Measurements from ENCODE around the gene ITGB2. TPM values are rescaled to one million over a fixed set of nuclear protein-coding genes. Genes with fewer than 3 reads are reported as not detected.

ITGB2 gene
- total RNA-seq, 1 donor from 2014 or later = 0.74 TPM

DNA sequence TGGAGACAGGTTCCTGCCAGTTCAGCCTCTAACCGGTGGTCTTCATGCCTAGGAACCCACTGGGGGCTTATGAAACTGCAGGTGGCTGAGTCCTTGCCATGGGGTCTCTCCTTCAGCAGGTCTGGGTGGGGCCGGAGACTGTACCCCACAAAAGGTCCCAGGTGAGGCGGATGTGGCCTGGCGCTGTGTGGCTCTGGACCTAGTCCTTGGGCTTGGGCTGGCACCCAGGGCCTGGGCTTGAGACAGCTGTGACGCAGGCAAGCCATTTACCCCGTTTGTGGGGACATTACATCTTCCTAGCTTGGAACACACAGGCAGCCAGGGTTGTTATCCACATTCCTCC is 13.2 kb upstream of the ITGB2 start:
- no peaks in the 10 kb centered on the region for H3K36me3 Mint-ChIP-seq
- H3K9me3 Mint-ChIP-seq = no peaks in the 10 kb centered on the region
- no peak overlapping the region for H3K4me3 Mint-ChIP-seq
- H3K4me1 Mint-ChIP-seq = peaks cover 10% of the 10 kb centered on the region
- TF ChIP-seq, protein P1, sequence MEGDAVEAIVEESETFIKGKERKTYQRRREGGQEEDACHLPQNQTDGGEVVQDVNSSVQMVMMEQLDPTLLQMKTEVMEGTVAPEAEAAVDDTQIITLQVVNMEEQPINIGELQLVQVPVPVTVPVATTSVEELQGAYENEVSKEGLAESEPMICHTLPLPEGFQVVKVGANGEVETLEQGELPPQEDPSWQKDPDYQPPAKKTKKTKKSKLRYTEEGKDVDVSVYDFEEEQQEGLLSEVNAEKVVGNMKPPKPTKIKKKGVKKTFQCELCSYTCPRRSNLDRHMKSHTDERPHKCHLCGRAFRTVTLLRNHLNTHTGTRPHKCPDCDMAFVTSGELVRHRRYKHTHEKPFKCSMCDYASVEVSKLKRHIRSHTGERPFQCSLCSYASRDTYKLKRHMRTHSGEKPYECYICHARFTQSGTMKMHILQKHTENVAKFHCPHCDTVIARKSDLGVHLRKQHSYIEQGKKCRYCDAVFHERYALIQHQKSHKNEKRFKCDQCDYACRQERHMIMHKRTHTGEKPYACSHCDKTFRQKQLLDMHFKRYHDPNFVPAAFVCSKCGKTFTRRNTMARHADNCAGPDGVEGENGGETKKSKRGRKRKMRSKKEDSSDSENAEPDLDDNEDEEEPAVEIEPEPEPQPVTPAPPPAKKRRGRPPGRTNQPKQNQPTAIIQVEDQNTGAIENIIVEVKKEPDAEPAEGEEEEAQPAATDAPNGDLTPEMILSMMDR (IDR thresholded peaks at IDR 0.05; ENCODE audit: unreplicated experiment) = no peak
- peaks cover 53% of the 10 kb centered on the region for H3K27me3 Mint-ChIP-seq (ENCODE audit: low read depth)
- no peak for DNase-seq (ENCODE audit: low spot score in 2 of 2, unreplicated experiment in 2 of 2)
- H3K27ac Mint-ChIP-seq = no peak overlapping the region

DNA sequence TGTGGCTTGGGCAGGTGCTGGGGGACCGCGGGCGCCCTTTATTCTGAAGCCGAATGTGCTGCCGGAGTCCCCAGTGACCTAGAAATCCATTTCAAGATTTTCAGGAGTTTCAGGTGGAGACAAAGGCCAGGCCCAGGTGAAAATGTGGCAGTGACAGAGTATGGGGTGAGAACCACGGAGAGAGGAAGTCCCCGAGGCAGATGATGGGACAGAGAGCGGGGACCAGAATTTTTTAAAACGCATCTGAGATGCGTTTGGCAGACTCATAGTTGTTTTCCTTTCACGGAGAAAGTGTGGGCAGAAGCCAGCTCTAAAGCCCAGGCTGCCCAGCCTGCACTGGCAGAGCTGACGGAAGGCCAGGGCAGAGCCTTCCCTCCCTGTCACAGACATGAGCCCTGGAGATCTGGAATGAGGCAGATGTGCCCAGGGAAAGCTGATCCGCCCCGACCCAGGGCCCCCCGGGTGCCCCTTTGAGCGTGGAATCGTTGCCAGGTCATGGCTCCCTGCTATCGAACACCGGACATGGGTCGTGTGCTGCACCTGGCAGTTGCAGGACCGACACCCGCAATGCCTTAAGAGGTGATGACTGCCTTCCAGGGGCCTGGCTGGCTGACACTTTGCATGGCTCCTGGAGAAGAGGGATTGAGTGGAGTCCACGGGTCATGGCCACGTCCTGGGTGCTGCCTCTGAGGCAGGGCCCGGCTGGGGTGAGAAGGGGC is 12.7 kb upstream of the ITGB2 start:
- Mint-ChIP-seq H3K9me3 (no peaks in the 10 kb centered on the region), H3K27ac (no peak overlapping the region), H3K36me3 (no peaks in the 10 kb centered on the region), H3K4me1 (peaks cover 10% of the 10 kb centered on the region), H3K27me3 (ENCODE audit: low read depth) (peaks cover 54% of the 10 kb centered on the region), H3K4me3 (no peak overlapping the region)
- TF ChIP-seq, protein P1 (IDR thresholded peaks at IDR 0.05; ENCODE audit: unreplicated experiment) = no peak
- DNase-seq (ENCODE audit: low spot score in 2 of 2, unreplicated experiment in 2 of 2) = no peak

DNA sequence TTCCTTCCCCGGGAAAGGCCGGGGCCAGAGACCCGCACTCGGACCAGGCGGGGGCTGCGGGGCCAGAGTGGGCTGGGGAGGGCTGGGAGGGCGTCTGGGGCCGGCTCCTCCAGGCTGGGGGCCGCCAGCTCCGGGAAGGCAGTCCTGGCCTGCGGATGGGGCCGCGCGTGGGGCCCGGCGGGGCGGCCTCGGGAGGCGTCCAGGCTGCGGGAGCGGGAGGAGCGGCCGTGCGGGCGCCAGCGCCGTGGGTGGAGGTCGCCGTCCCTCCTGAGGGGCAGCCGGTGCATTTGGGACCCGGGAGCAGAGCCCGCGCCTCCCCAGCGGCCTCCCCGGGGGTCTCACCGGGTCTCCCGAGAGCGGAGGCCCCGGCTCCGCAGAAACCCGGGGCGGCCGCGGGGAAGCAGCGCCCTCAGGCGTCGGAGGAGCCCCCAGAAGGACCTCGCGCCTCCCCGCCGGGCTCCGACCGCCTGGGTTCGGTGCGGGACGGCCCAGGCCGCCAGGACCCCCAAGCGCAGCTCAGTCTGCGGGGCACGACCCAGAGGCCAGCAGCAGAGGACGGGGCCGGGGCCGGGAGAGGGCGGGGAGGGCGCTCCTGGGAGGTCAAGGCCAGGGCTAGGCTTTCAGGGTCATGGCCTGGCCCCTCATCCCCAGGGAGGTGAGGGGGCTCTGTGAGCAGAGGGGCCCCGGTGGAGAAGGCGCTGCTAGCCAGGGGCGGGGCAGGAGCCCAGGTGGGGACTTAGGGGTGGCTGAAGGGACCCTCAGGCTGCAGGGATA is 11.9 kb upstream of the ITGB2 start:
- H3K4me1 Mint-ChIP-seq = peaks cover 17% of the 10 kb centered on the region
- H3K36me3 Mint-ChIP-seq = no peaks in the 10 kb centered on the region
- H3K4me3 Mint-ChIP-seq = peak overlapping the region; percentile 53
- TF ChIP-seq, protein P1 (IDR thresholded peaks at IDR 0.05; ENCODE audit: unreplicated experiment) = no peak
- no peaks in the 10 kb centered on the region for H3K9me3 Mint-ChIP-seq
- H3K27ac Mint-ChIP-seq = no peak overlapping the region
- peaks cover 62% of the 10 kb centered on the region for H3K27me3 Mint-ChIP-seq (ENCODE audit: low read depth)
- peak in 1 of 2 experiments; percentile 64 for DNase-seq (ENCODE audit: low spot score in 2 of 2, unreplicated experiment in 2 of 2)

DNA sequence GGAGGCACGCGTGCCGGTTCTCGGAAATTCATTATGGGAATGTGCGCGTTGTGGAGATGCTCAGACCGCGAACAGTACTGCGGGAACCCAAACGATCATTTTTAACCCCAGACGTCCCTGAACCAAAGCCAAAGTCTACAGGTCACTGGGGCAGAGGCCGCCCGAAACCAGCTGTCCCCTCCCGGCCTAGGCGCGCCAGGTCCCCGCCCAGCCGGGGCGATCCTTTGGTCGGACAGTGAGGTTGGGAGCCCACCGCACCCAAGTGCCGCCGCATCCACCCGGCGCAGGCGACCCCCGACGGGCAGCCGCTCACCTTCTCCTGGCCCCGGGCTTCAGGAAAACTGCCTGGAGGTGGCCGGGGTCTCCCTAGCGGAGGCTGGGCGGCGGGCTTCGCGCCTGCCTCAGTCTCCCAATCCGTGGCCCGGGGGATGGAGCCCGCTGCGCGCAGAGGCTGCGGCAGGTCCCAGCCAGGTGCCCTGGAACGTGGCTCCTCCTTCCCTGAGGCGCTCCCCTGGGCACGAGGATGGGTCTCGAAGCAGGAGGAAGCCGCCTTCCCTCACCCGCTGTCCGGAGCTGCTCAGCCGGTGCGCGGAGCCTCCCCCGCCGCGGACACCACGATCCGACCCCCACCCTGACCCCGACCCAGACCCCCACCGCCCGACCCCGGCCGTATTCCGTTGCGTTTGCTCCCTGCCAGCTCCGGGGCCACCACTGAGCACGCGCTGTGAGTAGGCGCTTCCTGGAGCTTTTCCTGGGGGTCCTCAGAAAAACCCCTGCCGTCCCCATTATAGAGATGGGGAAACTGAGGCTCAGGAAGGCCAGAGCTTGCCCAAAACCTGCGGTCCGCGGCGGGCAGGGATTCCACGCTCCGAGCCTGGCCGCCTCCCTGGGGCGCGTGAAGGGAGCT is 11.1 kb upstream of the ITGB2 start:
- H3K27me3 Mint-ChIP-seq (ENCODE audit: low read depth) = peaks cover 67% of the 10 kb centered on the region

DNA sequence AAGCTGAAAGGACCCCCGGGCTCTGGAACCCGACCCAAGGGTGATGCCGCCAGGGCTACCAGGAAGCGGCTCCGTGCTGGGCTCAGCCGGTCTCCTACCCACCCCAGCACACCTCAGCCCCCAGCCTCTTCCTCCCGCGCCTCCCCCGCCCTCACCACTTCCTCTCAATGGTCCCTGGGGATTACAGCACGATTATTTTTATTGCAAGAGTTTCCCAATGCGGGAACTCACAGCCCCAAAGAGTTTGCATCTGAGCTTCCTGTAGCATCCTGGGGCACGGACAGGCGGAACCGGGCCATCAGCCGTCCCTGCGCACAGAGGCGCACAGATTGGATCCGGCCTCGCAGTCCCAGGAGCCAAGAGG is 10.4 kb upstream of the ITGB2 start:
- no peak for DNase-seq (ENCODE audit: low spot score in 2 of 2, unreplicated experiment in 2 of 2)
- Mint-ChIP-seq H3K4me3 (peak overlapping the region; percentile 62), H3K4me1 (peaks cover 24% of the 10 kb centered on the region), H3K9me3 (no peaks in the 10 kb centered on the region), H3K27ac (no peak overlapping the region), H3K27me3 (ENCODE audit: low read depth) (peaks cover 71% of the 10 kb centered on the region), H3K36me3 (no peaks in the 10 kb centered on the region)
- TF ChIP-seq, protein P1 (IDR thresholded peaks at IDR 0.05; ENCODE audit: unreplicated experiment) = no peak

More for the DNA sequence above, 11.1 kb upstream of the ITGB2 start:
- Mint-ChIP-seq H3K27ac (no peak overlapping the region), H3K36me3 (no peaks in the 10 kb centered on the region), H3K9me3 (no peaks in the 10 kb centered on the region), H3K4me1 (peaks cover 24% of the 10 kb centered on the region), H3K4me3 (peak overlapping the region; percentile 62)
- TF ChIP-seq, protein P1 (IDR thresholded peaks at IDR 0.05; ENCODE audit: unreplicated experiment) = no peak
- DNase-seq (ENCODE audit: low spot score in 2 of 2, unreplicated experiment in 2 of 2) = no peak
